Fibroblast of mammary gland (primary cell): ENCODE results near the gene ICE1.
A peak's percentile ranks its signal among the peaks of the same experiment; 100 is the strongest.
"Not testable (repeated sequence)": the region's sequence is repeated elsewhere in the genome, so short reads cannot be mapped to it uniquely, and the experiment has no call there.

Experiments used
- DNase-seq: peaks from one replicate; pipeline ENCODE4 v3.0.0-alpha.2; 2010; ENCODE audit warnings: low read depth
- H3K4me3 ChIP-seq: 2 replicates; pipeline ENCODE4 v1.5.1; 2011; ENCODE audit warnings: low read depth, mild to moderate bottlenecking, low read length, moderate library complexity; ENCODE audit not compliant: control insufficient read depth
- CTCF ChIP-seq: conservative IDR thresholded peaks from 2 replicates; pipeline ENCODE4 v1.5.1; 2011; ENCODE audit warnings: low read depth, low read length, inconsistent platforms; ENCODE audit not compliant: control insufficient read depth, insufficient read depth

The ICE1 gene

GRCh38 chr5:5486122-5486521 is 63.6 kb downstream of the ICE1 start:
- TF ChIP-seq CTCF: no peak
- no peak overlapping the region for H3K4me3 ChIP-seq

GRCh38 chr5:5487585-5488360 is 65.3 kb downstream of the ICE1 start:
- peak; percentile 20 for DNase-seq
- no peak overlapping the region for H3K4me3 ChIP-seq
- TF ChIP-seq CTCF: no peak

More at GRCh38 chr5:5486122-5486521, 63.6 kb downstream of the ICE1 start:
- DNase-seq: no peak

- no peak overlapping the region for H3K4me3 ChIP-seq
- DNase-seq: no peak
- TF ChIP-seq CTCF: no peak
Observed at GRCh38 chr5:5490774-5491347, 68.4 kb downstream of the ICE1 start.

- peak; percentile 72 for DNase-seq
- no peak overlapping the region for H3K4me3 ChIP-seq
- TF ChIP-seq CTCF: peak; percentile 84
Observed at GRCh38 chr5:5492087-5492933, 69.8 kb downstream of the ICE1 start.

- H3K4me3 ChIP-seq, DNase-seq: not testable (repeated sequence)
Observed at GRCh38 chr5:5492934-5493271, 70.4 kb downstream of the ICE1 start.

- DNase-seq: peak; percentile 45
- H3K4me3 ChIP-seq: peak overlapping the region; percentile 18
Observed at GRCh38 chr5:5494489-5495402, 72.3 kb downstream of the ICE1 start.

More at GRCh38 chr5:5494489-5495402, 72.3 kb downstream of the ICE1 start:
- no peak for TF ChIP-seq CTCF
